RWPE2 (cell line): ENCODE results near the gene PCDH15.

Experiments used
- ATAC-seq: fragments of 200-7000 bp; cut with Tn5 transposase; 3 replicates; pipeline ENCODE4 v1.9.1; 2021; ENCODE audit warnings: low read depth
- DNase-seq: peaks from one replicate; pipeline ENCODE4 v3.0.0-alpha.2; 2020; ENCODE audit warnings: low spot score
- H3K27ac ChIP-seq: fragments of 450-650 bp; 2 replicates; pipeline ENCODE4 v1.5.1; 2017; ENCODE audit warnings: mild to moderate bottlenecking; ENCODE audit not compliant: poor library complexity, severe bottlenecking
- H3K27me3 ChIP-seq: fragments of 250-450 bp; sonication (Bioruptor Pico); 2 replicates; pipeline ENCODE4 v1.5.1; 2021; ENCODE audit warnings: mild to moderate bottlenecking, moderate library complexity; ENCODE audit not compliant: insufficient read depth, poor library complexity, severe bottlenecking
- H3K36me3 ChIP-seq: fragments of 250-450 bp; sonication (Bioruptor Pico); 2 replicates; pipeline ENCODE4 v1.5.1; 2020; ENCODE audit warnings: low read depth, mild to moderate bottlenecking, moderate library complexity
- H3K4me1 ChIP-seq: fragments of 250-450 bp; sonication (Bioruptor Pico); 2 replicates; pipeline ENCODE4 v1.5.1; 2021; ENCODE audit warnings: mild to moderate bottlenecking, moderate library complexity; ENCODE audit not compliant: insufficient read depth, poor library complexity, severe bottlenecking
- H3K4me3 ChIP-seq: fragments of 250-450 bp; sonication (Bioruptor Pico); 2 replicates; pipeline ENCODE4 v1.5.1; 2021; ENCODE audit warnings: mild to moderate bottlenecking, moderate library complexity; ENCODE audit not compliant: severe bottlenecking
- H3K9me3 ChIP-seq: fragments of 250-450 bp; sonication (Bioruptor Pico); 2 replicates; pipeline ENCODE4 v1.5.1; 2021; ENCODE audit warnings: mild to moderate bottlenecking, moderate library complexity; ENCODE audit not compliant: severe bottlenecking
- CTCF ChIP-seq: fragments of 450-650 bp; IDR thresholded peaks from one replicate; pipeline ENCODE4 v1.5.1; 2017; ENCODE audit warnings: mild to moderate bottlenecking, moderate library complexity; ENCODE audit not compliant: poor library complexity, severe bottlenecking

Gene PCDH15

GRCh38 chr10:54609423-54609822 is 191.6 kb downstream of the PCDH15 start:
- Histone ChIP-seq H3K4me3 (no peak overlapping the region), H3K4me1 (peaks cover 16% of the 10 kb centered on the region), H3K36me3 (no peaks in the 10 kb centered on the region), H3K27ac (no peak overlapping the region), H3K9me3 (no peaks in the 10 kb centered on the region), H3K27me3 (no peaks in the 10 kb centered on the region)
- DNase-seq = no peak
- no peak for ATAC-seq
- no peak for TF ChIP-seq CTCF

- no peak overlapping the region for H3K4me3 ChIP-seq
- no peaks in the 10 kb centered on the region for H3K27me3 ChIP-seq
- ATAC-seq = no peak
- no peaks in the 10 kb centered on the region for H3K36me3 ChIP-seq
- DNase-seq = no peak
- H3K27ac ChIP-seq = no peak overlapping the region
- no peaks in the 10 kb centered on the region for H3K9me3 ChIP-seq
- no peak for TF ChIP-seq CTCF
- H3K4me1 ChIP-seq = peaks cover 4% of the 10 kb centered on the region
Observed at GRCh38 chr10:54607983-54608382, 193.0 kb downstream of the PCDH15 start.

- no peak for TF ChIP-seq CTCF
- Histone ChIP-seq H3K4me1 (no peaks in the 10 kb centered on the region), H3K36me3 (no peaks in the 10 kb centered on the region), H3K27me3 (no peaks in the 10 kb centered on the region), H3K27ac (no peak overlapping the region), H3K4me3 (no peak overlapping the region), H3K9me3 (no peaks in the 10 kb centered on the region)
- ATAC-seq (no peak), DNase-seq (no peak)
Observed at GRCh38 chr10:54594289-54594688, 206.7 kb downstream of the PCDH15 start.

- no peak for ATAC-seq
- Histone ChIP-seq H3K36me3 (no peaks in the 10 kb centered on the region), H3K27me3 (no peaks in the 10 kb centered on the region), H3K27ac (no peak overlapping the region), H3K4me1 (no peaks in the 10 kb centered on the region), H3K9me3 (no peaks in the 10 kb centered on the region), H3K4me3 (no peak overlapping the region)
- TF ChIP-seq CTCF = no peak
- no peak for DNase-seq
Observed at GRCh38 chr10:54587971-54588370, 213.1 kb downstream of the PCDH15 start.

GRCh38 chr10:54585572-54585971 is 215.5 kb downstream of the PCDH15 start:
- H3K4me1 ChIP-seq = no peaks in the 10 kb centered on the region
- no peaks in the 10 kb centered on the region for H3K9me3 ChIP-seq
- DNase-seq (no peak), ATAC-seq (no peak)
- no peaks in the 10 kb centered on the region for H3K27me3 ChIP-seq
- H3K4me3 ChIP-seq = no peak overlapping the region
- H3K27ac ChIP-seq = no peak overlapping the region
- no peaks in the 10 kb centered on the region for H3K36me3 ChIP-seq
- TF ChIP-seq CTCF = no peak
